Measurements from ENCODE around the gene MYO5B. TPM values are rescaled to one million over a fixed set of nuclear protein-coding genes. Genes with fewer than 3 reads are reported as not detected.
A peak's percentile ranks its signal among the peaks of the same experiment; 100 is the strongest.
"Not testable (repeated sequence)": the region's sequence is repeated elsewhere in the genome, so short reads cannot be mapped to it uniquely, and the experiment has no call there.

The MYO5B gene
- total RNA-seq, 8 experiments from 2014 or later: 0.61 to 5.9 (median 1.1) TPM

GRCh38 chr18:49788327-49788898 is 406.5 kb downstream of the MYO5B start:
- WGBS, 10 experiments: 81 to 100% (median 90%) methylated on average over 2 to 5 of the region's 5 CpGs
- ATAC-seq (replicated peaks in 6 of 8): peak in 4 of 8 experiments; percentile 37 to 48 (median 44)
- Histone ChIP-seq H3K27ac (no peak overlapping the region), H3K4me3 (no peak overlapping the region), H3K4me1 (replicated peaks in 1 of 2) (no peaks in the 10 kb centered on the region)
- in situ Hi-C loops (cut with MboI; ENCODE audit: low pct_unique_long_range_greater_than_20kb in 2 of 9, low sequenced_read_pairs in 9 of 9, unreplicated experiment in 9 of 9): no loop called here

- ATAC-seq (replicated peaks in 6 of 8): no peak
- in situ Hi-C loops (cut with MboI; ENCODE audit: low pct_unique_long_range_greater_than_20kb in 2 of 9, low sequenced_read_pairs in 9 of 9, unreplicated experiment in 9 of 9): no loop called here
- no peak overlapping the region for H3K4me3 ChIP-seq
- no peak overlapping the region for H3K27ac ChIP-seq
- 90 to 100% (median 100%) methylated on average over 1 of the region's 1 CpG; no CpG with 5 or more reads in 4 of the 10 experiments for WGBS, 10 experiments
- no peaks in the 10 kb centered on the region for H3K4me1 ChIP-seq (replicated peaks in 1 of 2)
These were observed 408.8 kb downstream of the MYO5B start for GRCh38 chr18:49786019-49786720.

DNA sequence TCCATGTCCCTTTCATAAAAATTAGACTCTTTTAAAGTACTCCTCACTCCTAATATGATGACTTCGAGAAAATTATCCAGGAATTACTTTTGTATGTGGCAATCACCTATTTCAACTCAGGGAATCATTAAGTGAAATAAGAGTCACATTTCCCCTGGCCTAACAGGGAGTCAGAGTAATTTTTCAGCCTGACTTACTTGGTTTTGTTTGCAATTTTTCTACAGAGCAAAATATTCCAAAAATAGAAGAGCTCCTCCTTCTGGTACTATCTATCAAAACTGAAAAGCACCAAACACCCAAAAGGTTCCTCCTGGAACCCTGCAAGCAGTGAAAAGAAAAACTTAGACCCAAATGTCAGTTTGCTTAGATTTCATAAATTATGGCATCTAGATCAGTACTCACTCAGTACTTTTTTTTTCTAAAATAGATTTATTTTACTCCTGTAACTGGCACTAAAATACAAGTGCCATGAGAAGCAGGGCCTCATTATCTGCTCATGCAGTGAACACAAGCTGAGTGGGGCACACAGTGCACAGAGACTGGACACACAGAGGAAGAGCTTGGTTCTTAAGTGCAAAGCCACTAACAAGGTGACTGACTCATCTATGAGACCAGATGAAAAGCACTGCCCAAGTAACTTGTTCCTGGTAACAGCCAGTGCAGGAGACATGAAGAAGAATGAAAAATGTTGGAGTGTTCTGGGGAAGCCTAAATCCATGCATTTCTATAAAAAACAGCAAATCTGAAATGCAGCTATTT is 410.3 kb downstream of the MYO5B start:
- 0 to 90% (median 75%) methylated on average over 1 of the region's 1 CpG; no CpG with 5 or more reads in 1 of the 10 experiments for WGBS, 10 experiments
- no peaks in the 10 kb centered on the region for H3K4me1 ChIP-seq (replicated peaks in 1 of 2)
- ATAC-seq (replicated peaks in 6 of 8): peak in 1 of 8 experiments; percentile 29
- no peak overlapping the region for H3K27ac ChIP-seq
- H3K4me3 ChIP-seq: no peak overlapping the region
- in situ Hi-C loops (cut with MboI; ENCODE audit: low pct_unique_long_range_greater_than_20kb in 2 of 9, low sequenced_read_pairs in 9 of 9, unreplicated experiment in 9 of 9): no loop called here

GRCh38 chr18:49783631-49784030 is 411.3 kb downstream of the MYO5B start:
- ATAC-seq (replicated peaks in 6 of 8); H3K27ac ChIP-seq; H3K4me1 ChIP-seq (replicated peaks in 1 of 2); in situ Hi-C loops (cut with MboI; ENCODE audit: low pct_unique_long_range_greater_than_20kb in 2 of 9, low sequenced_read_pairs in 9 of 9, unreplicated experiment in 9 of 9); H3K4me3 ChIP-seq: not testable (repeated sequence)
- 70 to 100% (median 93%) methylated on average over 2 to 3 of the region's 3 CpGs; no CpG with 5 or more reads in 5 of the 10 experiments for WGBS, 10 experiments

DNA sequence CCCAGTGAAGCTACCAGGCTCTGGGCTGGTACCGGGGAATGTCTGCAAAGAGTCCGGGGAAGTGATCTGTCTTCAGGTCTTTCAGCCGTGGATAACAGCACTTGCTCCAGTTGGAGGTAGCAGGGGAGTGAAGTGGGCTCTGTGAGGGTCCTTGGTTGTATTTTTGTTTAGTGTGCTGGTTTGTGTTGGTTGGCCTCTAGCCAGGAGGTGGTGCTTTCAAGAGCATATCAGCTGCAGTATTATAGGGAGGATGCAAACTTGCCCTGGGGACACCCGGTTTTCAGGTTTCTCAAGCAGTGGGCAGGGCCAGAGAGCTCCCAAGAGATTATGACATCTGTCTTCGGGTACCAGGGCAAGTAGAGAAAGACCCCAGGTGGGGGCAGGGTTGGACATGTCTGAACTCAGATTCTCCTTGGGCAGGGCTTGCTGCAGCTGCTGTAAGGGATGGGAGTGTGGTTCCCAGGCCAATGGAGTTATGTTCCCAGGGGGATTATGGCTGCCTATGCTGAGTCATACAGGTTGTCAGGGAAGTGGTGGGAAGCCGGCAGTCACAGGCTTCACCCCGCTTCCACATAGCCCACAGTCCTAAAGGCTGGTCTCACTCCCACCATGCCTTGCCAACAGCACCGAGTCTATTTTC is 416.0 kb downstream of the MYO5B start:
- H3K4me3 ChIP-seq: no peak overlapping the region
- in situ Hi-C loops (cut with MboI; ENCODE audit: low pct_unique_long_range_greater_than_20kb in 2 of 9, low sequenced_read_pairs in 9 of 9, unreplicated experiment in 9 of 9): no loop called here
- WGBS, 10 experiments: 0 to 100% (median 92%) methylated on average over 1 to 4 of the region's 8 CpGs; no CpG with 5 or more reads in 1 of the 10 experiments

More for the DNA sequence above, 416.0 kb downstream of the MYO5B start:
- peak in 4 of 8 experiments; percentile 40 to 66 (median 58) for ATAC-seq (replicated peaks in 6 of 8)
- no peak overlapping the region for H3K27ac ChIP-seq
- H3K4me1 ChIP-seq (replicated peaks in 1 of 2): no peaks in the 10 kb centered on the region

Other genes starting within 250 kb of the MYO5B start
- gene CFAP53, start 71.3 kb upstream of the MYO5B start, total RNA-seq: 1 to 10 TPM in 6 of 8 experiments, under 1 TPM in 2; 0.41 to 6.3 (median 1.6) TPM
- 10 to 100 TPM; 43.0 to 63.3 (median 54.7) TPM for gene MBD1, start 86.4 kb upstream of the MYO5B start, total RNA-seq
- gene CXXC1, start 92.5 kb upstream of the MYO5B start, total RNA-seq: 10 to 100 TPM; 27.0 to 69.3 (median 50.5) TPM
- 10 to 100 TPM in 1 of 8 experiments, 1 to 10 TPM in 3, under 1 TPM in 4; 0.10 to 16.8 (median 0.92) TPM for gene SKA1, start 179.9 kb upstream of the MYO5B start, total RNA-seq